NCI-H748 (cell line): ENCODE data around the gene RPP30.
"Not testable (repeated sequence)": the region's sequence is repeated elsewhere in the genome, so short reads cannot be mapped to it uniquely, and the experiment has no call there.

Source experiments
- DNase-seq: peaks from one replicate; lab custom pipeline; 2025; ENCODE audit not compliant: unreplicated experiment; lab: John Stamatoyannopoulos, UW

Gene RPP30

GRCh38 chr10:90866050-90866598 is 5.7 kb upstream of the RPP30 start:
- DNase-seq: no peak

GRCh38 chr10:90871279-90871765 is 452 bp upstream of the RPP30 start:
- DNase-seq: peak; percentile 83

GRCh38 chr10:90872648-90873020 is 860 bp downstream of the RPP30 start:
- DNase-seq: no peak

- DNase-seq: no peak
These were observed 7.3 kb downstream of the RPP30 start for GRCh38 chr10:90879062-90879461.

- peak; percentile 3 for DNase-seq
These were observed 8.4 kb downstream of the RPP30 start for GRCh38 chr10:90880059-90880719.

GRCh38 chr10:90884431-90884830 is 12.7 kb downstream of the RPP30 start:
- DNase-seq: no peak

GRCh38 chr10:90885176-90885575 is 13.4 kb downstream of the RPP30 start:
- no peak for DNase-seq

- DNase-seq: no peak
These were observed 15.8 kb downstream of the RPP30 start for GRCh38 chr10:90887555-90887954.

GRCh38 chr10:90888387-90888786 is 16.6 kb downstream of the RPP30 start:
- no peak for DNase-seq

- DNase-seq: no peak
These were observed 17.9 kb downstream of the RPP30 start for GRCh38 chr10:90889636-90890035.

- DNase-seq: no peak
These were observed 18.6 kb downstream of the RPP30 start for GRCh38 chr10:90890347-90890746.

- no peak for DNase-seq
These were observed 21.4 kb downstream of the RPP30 start for GRCh38 chr10:90893190-90893589.

- DNase-seq: not testable (repeated sequence)
These were observed 25.1 kb downstream of the RPP30 start for GRCh38 chr10:90896916-90897315.

- no peak for DNase-seq
These were observed 34.2 kb downstream of the RPP30 start for GRCh38 chr10:90905925-90906324.

GRCh38 chr10:90906596-90906995 is 34.8 kb downstream of the RPP30 start:
- no peak for DNase-seq

GRCh38 chr10:90911133-90912051 is 39.6 kb downstream of the RPP30 start:
- peak; percentile 65 for DNase-seq

GRCh38 chr10:90912174-90912573 is 40.4 kb downstream of the RPP30 start:
- no peak for DNase-seq

- no peak for DNase-seq
These were observed 41.2 kb downstream of the RPP30 start for GRCh38 chr10:90912854-90913479.

- DNase-seq: no peak
These were observed 42.1 kb downstream of the RPP30 start for GRCh38 chr10:90913774-90914420.

GRCh38 chr10:90914992-90915765 is 43.4 kb downstream of the RPP30 start:
- no peak for DNase-seq
